Astrocyte of the cerebellum (primary cell): Measurements from ENCODE around the gene EME2.

ENCODE experiments used
- DNase-seq: peaks from one replicate; pipeline ENCODE4 v3.0.0-alpha.2; 2011; ENCODE audit warnings: low read depth
- H3K4me3 ChIP-seq: 2 replicates; pipeline ENCODE4 v1.5.1; 2011; ENCODE audit warnings: mild to moderate bottlenecking, low read depth, low read length, moderate library complexity
- in situ Hi-C: cut with HindIII; loops from 2 replicates; pipeline ENCODE4 v1.10.0; 2017; ENCODE audit warnings: low sequenced_read_pairs
- TF ChIP-seq, protein P1 (sequence below): IDR thresholded peaks from 2 replicates; pipeline ENCODE4 v1.5.1; 2012; ENCODE audit warnings: low read length, low read depth, moderate library complexity, mild to moderate bottlenecking; ENCODE audit errors: missing control alignments

Gene EME2

GRCh38 chr16:1772908-1773702 lies 495 bp downstream of the EME2 start, which contains the start of gene MRPS34:
TSS of gene MRPS34 (minus strand) at chr16:1773134. CDS start at chr16:1773119, 15 bp downstream.
- peak within 1 kb of the TSS; percentile 59 for H3K4me3 ChIP-seq
- TF ChIP-seq, protein P1, sequence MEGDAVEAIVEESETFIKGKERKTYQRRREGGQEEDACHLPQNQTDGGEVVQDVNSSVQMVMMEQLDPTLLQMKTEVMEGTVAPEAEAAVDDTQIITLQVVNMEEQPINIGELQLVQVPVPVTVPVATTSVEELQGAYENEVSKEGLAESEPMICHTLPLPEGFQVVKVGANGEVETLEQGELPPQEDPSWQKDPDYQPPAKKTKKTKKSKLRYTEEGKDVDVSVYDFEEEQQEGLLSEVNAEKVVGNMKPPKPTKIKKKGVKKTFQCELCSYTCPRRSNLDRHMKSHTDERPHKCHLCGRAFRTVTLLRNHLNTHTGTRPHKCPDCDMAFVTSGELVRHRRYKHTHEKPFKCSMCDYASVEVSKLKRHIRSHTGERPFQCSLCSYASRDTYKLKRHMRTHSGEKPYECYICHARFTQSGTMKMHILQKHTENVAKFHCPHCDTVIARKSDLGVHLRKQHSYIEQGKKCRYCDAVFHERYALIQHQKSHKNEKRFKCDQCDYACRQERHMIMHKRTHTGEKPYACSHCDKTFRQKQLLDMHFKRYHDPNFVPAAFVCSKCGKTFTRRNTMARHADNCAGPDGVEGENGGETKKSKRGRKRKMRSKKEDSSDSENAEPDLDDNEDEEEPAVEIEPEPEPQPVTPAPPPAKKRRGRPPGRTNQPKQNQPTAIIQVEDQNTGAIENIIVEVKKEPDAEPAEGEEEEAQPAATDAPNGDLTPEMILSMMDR: peak; percentile 69
- DNase-seq: peak; percentile 61
- in situ Hi-C loops: no loop called here

GRCh38 chr16:1773703-1774447 lies 1.3 kb downstream of the EME2 start:
- in situ Hi-C loops: no loop called here
- TF ChIP-seq, protein P1: no peak
- no peak for DNase-seq
- H3K4me3 ChIP-seq: peak overlapping the region; percentile 59

DNA sequence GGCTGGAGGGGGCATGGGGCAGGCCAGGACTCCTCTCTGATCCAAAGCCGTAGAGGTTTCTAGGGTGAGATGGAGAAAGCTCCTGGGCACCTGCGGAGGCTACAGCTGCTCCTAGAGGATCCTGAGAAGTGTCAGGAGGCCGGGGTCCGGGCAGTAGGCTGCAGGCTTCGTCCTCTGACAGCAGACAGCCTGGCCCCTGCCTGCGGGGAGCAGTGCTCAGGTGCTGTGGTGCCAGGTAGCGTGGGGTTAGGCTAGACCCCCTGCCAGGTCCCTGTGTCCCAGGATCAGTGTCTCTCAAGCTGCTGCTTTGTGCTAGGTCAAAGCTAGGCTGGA lies 1.8 kb downstream of the EME2 start:
- TF ChIP-seq, protein P1: no peak
- peak overlapping the region; percentile 59 for H3K4me3 ChIP-seq
- in situ Hi-C loops: no loop called here
- no peak for DNase-seq

- in situ Hi-C loops: no loop called here
- DNase-seq: no peak
- no peak overlapping the region for H3K4me3 ChIP-seq
- TF ChIP-seq, protein P1: no peak
Measured at GRCh38 chr16:1775006-1775845, 2.6 kb downstream of the EME2 start.

DNA sequence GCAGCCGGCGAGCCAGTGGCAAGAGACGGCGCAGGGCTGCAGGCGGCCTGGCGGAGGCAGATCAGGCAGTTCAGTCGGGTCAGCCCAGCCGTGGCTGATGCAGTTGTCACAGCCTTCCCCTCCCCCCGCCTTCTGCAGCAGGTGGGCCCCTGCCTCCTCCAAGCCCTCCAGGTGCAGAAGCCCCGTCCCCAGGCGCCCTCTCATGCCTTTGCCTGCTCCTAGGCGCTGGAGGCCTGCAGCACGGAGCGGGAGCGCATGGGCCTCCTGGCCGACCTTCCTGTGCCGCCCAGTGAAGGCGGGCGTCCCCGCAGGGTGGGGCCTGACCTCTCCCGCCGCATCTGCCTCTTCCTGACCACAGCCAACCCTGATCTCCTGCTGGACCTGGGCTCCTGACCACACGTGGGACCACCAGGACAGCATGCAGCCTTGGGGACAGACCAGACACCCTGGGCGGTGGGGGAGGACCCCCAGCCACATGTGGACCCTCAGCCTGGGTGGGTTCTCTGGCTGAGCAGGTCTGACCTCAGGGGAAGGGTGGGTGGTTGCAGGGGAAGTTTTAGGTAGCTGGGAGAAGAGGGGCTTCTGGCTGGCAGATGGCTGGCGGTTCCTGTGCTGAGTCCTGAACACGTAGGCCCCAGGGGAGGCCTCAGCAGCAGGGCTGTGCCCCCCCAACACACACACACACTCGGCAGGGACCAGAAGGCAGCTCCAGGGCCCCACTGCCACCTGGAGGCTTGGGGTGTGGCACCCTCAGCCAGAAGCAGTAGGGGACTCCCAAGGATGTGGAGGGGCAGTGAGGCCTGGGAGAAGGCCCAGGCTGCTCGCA lies 3.4 kb downstream of the EME2 start:
- in situ Hi-C loops: no loop called here
- H3K4me3 ChIP-seq: no peak overlapping the region
- TF ChIP-seq, protein P1: no peak
- no peak for DNase-seq

GRCh38 chr16:1776672-1776955 lies 4.0 kb downstream of the EME2 start:
- H3K4me3 ChIP-seq: no peak overlapping the region
- no peak for DNase-seq
- in situ Hi-C loops: no loop called here
- TF ChIP-seq, protein P1: no peak
